Measurements from ENCODE around the gene INPP4B.

INPP4B gene

DNA sequence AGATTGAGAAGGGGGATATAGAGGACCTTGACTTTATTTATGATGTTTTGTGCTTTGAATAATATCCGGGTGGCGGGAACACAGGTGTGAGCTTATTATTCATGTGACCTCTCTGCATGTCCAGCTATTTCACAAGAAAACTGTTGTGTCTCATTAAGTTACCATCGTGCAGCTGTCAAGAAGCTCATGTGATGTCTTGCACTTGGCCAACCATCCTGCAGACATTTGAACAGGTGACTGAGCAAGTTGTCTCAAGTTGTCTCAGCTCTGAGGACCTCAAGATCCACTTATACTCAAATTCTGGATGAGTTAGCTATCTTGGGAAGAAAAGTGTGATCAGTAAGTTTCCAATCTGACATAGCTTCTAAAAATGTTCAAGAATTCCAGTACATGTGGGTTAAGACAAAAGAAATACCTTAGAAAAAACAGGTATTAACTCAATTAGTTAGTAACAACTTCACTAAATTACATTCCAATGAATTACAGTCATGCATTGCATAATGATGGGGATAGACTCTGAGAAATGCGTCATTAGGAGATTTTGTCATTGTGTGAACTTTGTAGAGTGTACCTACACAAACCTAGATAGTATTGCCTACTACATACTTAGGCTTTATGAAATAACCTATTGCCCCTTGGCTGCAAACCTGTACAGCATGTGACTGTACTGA lies 462.2 kb downstream of the INPP4B start:
- DNase-seq (ENCODE audit: low spot score) (no peak), FAIRE-seq (no peak)

DNA sequence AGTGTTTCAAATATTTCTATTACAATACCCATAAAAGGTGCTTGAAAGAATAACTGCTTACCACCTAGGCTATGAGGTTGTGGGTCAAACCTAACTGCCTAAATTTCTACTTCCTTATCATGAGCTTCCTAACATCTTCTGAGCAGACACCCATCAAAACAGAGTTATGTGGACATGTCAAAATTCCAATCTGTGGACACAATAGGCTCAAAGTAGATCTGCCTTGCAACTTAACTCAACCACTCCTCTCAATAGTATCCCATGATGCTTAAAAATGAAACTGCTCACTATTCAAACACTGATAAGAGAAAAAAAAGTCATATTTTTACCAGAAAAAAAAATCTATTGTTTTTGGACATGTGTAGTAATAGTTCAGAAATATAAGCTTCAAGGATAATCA lies 462.7 kb downstream of the INPP4B start:
- no peak for FAIRE-seq
- no peak for DNase-seq (ENCODE audit: low spot score)

DNA sequence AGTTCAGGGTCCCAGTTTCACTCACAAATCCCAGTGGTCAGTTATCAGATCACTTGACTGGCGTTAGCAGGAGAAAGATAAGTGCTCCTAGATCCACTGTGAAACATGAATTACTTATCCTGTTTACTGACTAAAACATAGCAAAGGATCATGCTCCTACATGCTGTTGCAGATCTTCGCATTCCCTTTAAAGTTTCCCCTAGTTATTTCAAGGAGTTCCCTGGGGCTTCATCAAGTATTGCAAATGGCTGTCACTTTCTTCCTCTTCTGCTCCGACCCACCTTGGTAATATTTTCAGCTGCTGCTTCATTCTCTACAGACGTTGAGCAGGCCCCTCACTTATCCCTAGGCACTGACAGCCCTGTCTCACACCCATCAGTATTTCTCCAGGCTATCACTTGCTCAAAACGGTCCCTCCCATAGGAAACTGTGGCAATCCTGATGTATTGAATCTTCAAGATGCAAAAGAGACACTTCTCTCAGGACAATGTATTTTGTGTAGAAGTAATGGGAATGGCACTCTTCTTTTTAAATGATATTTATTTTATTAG lies 466.0 kb downstream of the INPP4B start:
- DNase-seq (ENCODE audit: low spot score): no peak
- FAIRE-seq: no peak

DNA sequence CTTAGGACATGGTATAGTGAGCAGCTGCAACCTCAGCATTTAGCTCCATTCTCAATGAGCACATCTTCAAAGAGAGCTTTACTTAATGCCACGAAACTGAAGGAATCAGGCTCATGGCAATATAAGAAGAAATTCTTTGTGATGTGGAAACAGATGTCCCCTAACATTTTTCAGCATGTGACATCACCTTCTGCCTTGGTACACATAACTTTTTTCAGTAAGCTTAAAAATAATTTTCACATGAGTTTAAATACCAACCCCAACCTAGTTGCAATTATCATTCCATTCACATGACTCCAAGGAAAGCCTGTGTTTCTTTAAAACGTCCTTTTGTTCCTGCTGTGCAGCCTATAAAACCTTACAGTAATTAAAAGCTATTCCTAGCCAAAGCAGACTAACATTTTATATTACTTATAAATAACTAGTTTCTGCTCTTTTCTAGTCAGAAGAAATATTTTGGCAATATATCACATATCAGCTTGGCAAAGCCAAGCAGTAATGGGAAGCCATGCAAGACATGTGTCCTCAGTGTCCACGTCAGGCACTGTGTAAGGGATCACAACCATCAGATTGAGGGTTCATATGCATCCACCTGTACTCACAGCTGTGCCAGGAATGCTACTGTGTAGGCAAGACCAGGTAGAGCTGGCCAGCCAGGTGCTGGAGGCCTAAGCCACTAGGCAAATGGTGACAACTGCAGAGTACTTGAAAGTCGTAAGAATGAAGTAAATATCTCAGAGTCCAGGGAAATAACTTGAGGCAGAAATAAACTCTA lies 466.6 kb downstream of the INPP4B start:
- FAIRE-seq: no peak
- DNase-seq (ENCODE audit: low spot score): peak; percentile 48

DNA sequence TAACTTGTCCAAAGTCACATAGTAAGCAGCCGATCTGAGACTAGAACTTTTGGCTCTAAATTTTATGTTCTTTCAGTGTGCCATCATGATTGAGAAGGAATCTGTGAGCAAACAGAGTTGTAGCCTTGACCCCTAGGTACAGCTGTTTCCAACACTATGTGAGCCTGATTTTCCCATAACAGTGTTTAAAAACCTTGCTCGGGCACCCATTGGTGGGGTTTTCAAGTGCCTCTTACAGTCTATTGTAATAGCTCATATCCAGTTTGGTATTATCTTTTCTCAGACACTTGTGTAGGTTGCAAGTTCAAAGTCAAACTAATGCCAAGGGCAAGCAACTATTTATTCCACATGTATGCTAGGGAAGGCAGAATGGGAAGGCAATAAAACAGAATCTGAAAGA lies 467.9 kb downstream of the INPP4B start:
- no peak for FAIRE-seq
- DNase-seq (ENCODE audit: low spot score): no peak

DNA sequence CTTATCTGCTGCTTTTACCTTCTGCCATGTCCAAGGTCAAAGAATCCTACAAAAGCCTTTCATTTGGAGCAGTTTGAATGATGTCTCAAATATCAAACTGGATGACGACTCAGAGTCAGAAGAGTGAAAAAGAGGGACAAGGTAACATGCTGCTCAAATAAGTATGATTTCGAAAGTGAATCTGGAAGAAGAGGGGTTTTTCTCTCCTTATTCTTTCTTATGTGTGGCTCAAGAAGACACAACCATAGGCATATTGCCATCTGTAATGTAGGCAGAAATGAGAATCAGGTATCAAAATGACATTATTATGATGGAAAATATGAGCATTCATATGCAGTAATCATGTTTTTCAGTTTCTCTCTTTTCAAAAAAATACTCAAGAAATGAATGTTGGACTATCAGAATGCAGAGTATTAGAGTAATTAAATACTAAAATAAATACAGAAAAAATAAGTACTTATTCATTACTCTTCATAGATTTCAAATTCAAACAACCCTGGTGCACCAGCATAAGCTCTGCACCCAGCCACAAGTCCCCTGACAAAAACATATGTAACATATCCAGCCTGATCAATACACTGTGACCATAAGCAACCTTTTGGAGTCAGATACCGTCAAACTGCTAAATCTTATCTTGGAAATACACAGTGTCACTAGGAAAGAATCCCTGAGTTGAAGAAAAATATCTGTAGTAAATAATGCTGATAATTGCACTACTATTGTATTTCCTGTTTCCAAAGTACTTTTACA lies 468.6 kb downstream of the INPP4B start:
- FAIRE-seq: no peak
- no peak for DNase-seq (ENCODE audit: low spot score)

DNA sequence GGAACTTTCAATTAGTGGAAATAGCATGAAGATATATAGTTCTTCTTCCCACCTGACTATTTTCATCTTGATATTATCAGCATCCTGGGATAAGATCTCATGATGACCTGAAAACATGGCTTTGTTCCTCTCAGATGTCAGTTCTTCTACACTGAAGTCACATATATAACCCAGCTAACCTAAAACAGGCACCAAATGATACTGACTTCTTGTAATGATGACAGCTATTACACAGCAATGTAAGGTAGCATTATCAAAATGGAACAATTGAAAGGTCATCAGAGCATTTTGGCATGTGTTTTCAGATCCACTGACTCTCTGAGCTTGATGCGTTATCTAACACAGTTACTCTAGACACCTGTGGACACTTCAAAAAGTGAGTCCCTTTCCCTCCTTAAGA lies 469.9 kb downstream of the INPP4B start:
- DNase-seq (ENCODE audit: low spot score) (no peak), FAIRE-seq (no peak)

DNA sequence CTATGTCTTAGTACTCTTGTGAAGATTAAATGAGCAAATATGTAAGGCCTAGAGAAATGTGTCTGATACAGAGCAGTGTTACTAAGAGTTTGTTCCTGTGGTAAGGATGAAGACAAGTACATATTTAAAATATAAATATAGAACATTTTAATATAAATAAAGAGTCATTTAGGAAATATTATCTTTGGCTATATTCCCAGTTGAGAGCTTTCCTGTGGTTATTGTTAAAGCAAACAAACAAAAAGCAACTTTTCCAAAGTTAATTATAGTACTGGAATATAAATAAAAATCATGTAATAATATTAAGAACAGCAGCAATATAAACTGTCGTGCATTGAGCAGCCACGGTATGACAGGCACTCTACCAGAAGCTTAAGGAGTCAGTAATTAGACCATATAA lies 472.5 kb downstream of the INPP4B start:
- no peak for DNase-seq (ENCODE audit: low spot score)
- FAIRE-seq: no peak

DNA sequence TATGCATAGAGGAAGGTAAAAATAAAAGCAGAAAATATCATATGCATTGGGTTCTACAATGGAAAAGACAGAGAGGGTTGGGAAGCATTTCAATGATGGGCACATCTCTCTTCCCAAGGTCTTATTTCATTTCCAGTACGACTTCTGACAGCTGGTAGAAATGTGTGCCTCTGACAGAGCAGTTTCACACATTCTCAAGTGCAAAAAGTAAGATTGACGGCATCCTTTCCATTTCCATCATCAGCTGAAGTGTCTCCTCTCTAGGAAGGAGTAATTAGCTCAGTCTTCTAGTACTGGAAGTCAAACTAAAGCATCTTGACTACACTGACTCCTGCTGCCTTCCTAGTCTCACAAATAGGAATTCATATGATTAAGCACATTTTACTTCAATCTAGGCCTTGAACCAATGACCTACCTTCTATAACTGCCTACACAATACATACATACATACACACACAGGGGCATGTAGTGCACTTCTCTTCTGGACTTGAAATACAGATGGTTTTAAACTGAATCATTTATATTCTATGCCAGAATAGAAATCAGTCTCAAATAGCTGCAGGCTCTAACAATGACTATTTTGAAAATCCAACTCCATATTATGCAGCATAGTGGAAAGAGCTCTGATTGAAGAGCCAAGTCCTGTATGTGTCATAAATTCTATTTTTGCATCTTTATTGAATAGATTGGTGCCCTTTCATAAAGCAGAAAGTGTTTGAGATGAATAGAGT lies 473.4 kb downstream of the INPP4B start:
- no peak for FAIRE-seq
- no peak for DNase-seq (ENCODE audit: low spot score)

DNA sequence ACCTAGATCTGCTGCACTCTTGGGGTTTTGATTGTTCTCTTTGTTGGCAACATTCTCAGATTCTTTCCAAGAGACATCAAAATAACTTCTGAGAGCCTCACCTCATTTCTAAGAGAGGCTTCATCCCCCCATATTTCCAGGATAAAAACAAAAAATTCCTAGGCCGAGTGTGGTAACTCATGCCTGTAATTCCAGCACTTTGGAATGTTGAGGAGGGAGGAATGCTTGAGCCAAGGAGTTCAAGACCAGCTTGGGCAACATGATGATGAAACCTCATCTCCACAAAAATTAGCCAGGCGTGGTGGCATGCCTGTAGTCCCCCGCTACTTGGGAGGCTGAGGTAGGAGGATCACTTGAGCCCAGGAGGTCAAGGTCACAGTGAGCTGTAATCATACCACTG lies 477.0 kb downstream of the INPP4B start:
- FAIRE-seq (no peak), DNase-seq (ENCODE audit: low spot score) (no peak)

DNA sequence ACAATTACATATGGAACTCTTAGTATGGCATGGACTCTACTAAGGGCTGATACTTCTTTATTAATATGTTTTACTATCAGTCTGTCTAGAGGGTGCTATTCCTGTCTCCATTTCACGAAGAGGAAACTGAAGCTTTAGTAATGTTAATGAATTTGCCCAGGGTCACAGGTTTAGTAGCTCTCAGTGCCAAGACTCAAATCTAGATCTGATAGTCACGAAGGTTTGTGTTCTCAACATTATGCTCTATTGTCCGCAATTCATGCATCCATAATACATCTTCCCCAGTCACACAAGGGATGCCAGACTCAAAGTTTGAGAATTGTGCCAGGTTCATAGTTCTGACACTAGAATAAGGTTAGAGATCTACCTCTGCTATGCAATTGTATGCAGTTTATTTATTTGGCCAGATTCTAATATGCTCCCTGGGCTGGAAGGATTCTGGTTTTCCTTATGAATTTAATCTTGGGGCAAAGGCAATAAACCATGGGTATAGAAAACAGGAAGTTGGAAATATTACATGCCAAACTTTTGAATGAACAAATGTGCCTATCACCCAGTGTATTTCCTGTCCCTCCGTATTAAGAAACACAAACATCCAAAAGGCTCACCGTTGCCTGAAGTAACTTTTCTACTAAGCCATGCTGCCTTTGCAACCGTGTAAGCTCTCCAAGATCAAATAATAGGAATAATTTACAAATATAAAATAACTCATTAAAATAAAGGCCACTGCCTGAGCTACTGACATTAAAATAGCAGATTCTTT lies 478.5 kb downstream of the INPP4B start:
- DNase-seq (ENCODE audit: low spot score) (no peak), FAIRE-seq (no peak)

DNA sequence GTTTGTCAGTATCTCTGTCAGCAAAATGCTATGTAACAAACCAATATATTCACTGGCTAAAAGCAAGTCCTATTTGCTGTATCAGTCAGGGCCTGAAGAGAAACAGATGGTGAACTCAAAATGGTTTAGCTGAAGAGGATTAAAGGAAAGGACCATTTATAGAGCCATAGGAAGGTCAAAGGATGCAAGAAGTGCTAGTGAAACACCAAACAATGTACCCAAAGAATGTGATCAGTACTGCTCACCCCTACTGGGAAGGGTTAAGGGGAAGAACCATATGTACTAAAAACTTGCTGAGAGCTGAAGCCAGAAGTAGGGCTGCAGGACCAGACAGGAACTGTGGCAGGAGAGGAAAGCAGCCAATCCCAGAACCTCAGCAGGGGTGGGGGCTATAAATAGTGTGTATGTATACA lies 479.3 kb downstream of the INPP4B start:
- FAIRE-seq (no peak), DNase-seq (ENCODE audit: low spot score) (no peak)

DNA sequence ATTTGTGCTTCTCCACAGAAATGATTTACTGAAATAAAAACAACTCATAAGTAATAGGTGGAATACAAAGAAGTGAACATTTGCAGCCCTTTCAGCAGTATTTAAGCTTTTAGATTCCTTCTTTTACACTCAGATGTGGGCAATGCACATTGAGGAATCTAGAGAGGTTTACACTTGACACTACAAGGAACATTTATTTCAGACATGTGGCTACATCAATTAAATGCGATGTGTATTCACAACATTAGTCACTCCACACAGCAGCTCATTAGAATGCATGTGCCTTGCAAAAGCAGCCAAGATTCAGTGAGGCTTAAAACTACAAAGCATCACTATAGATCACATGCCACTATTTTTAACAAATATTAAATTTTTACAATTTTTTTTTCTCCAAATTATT lies 480.7 kb downstream of the INPP4B start:
- DNase-seq (ENCODE audit: low spot score): no peak
- no peak for FAIRE-seq

DNA sequence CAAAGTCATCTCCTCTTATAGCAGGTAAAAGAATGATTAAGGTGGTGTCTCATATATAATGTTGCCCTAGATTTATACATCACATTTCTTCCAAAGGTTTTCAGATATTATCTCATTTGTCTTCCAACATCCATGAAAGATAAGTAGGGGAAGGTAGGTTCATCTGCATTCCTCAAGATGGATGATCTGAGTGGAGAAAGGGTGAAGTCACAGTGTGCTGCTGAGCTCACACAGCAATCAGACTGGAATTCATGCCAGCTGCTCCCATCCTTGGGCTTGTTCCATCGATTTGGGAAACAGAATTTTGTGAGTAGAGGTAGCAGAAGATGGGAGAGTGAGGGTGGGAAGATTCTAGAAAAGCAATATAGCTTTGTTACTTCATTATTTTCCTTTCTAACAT lies 482.4 kb downstream of the INPP4B start:
- FAIRE-seq: no peak

DNA sequence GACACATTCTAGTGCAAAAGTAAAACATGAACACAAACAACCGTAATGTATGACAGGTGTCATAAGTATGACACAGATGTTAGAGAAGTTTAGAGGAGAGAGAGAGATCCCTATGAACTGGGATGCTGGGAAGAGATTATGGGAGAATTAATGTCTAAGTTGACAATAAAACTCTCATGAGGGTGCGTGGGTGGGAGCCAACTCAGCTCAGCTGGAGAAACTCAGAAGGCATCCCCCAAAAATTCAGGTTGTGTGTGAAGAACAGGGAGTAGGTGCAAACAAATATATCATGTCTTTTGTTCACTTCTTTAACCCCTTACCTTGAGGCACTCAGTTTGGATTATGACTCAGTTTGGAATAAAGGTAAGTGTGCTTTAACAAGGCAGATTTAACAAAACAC lies 484.1 kb downstream of the INPP4B start:
- DNase-seq (ENCODE audit: low spot score) (no peak), FAIRE-seq (no peak)

More for the DNA sequence above, 482.4 kb downstream of the INPP4B start:
- DNase-seq (ENCODE audit: low spot score): no peak

DNA sequence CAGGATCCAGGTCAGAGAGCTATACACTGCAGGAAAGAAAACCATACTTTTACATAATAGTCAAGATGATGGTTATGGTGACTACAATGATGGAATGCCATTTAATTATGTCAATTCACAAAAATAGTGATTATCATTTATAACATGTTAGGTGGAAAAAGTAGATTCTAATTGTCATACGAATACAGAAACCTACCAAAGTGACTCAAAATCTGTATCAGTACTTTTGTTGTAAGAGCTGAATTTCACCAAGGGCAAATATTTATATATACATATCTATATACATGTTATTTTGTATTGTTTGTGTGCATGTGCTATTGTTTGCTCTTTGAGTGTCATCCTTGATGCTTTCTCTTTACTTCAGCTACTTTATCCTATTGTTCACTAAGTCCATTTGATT lies 485.4 kb downstream of the INPP4B start:
- no peak for DNase-seq (ENCODE audit: low spot score)
- FAIRE-seq: no peak

DNA sequence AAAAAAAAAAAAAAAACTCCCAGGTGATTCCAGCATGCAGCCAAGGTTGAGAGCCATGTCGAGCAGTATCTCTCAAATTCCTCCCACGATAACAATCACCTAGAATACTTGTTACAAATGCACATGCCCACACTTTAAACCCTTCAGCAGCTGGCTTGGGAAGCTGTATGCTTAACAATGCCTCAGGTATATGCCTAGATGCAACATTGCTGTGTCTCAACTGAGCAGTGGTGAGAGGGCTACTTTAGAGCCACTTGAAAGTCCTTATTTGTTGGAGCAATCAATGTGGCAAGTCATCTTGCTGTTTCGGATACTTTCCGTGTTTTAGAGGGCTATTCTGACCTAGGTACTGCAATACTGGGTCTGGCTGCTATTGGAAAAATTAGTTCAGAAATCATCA lies 487.4 kb downstream of the INPP4B start:
- FAIRE-seq: no peak
- no peak for DNase-seq (ENCODE audit: low spot score)

DNA sequence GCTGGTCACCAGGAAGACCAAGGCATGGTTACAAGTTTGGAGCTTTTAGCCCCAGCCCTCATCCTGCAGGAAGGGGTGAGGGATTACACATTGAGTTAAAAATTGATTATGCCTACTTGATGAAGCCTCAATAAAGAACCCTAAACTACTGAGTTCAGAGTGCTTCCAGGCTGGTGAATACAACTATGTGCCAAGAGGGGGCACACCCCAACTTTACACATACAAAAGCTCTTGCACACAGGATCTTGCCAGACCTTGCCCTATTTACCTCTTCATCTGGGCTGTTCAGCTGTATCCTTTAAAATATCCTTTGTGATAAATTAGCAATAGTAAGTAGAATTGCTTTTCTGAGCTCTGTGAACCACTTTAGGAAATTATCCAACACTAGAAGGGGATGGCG lies 489.3 kb downstream of the INPP4B start:
- no peak for FAIRE-seq
- DNase-seq (ENCODE audit: low spot score): no peak

DNA sequence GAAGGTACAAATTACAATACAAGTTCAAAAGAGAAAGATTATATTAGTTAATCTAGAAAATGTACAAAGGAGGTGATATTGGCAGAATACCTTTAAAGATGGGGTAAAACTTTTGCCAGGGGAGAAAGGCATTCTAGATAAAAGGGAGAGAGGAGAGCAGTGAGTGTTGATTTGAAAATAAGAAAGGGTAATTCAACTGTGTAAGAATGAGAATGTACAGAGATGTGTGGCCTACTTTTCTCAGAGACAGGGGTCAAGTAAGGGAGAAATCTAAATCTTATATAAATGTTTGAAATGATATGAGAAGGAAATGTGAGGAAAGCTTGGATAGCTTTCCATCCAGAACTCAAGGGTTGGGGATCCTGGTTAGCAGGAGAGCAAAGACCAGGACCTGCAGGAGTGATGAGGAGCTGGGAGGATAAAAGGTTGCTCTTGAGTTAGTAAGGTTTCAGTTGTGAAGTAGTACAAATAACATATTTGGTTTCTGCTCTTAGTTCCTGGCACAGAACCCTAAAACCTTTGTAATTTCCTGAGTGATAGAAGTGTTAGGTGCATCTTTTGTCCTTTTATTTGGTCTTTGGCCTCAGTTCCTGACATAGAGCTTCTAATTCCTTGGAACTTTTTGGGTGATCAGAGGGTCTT lies 489.9 kb downstream of the INPP4B start:
- DNase-seq (ENCODE audit: low spot score): no peak
- FAIRE-seq: no peak

DNA sequence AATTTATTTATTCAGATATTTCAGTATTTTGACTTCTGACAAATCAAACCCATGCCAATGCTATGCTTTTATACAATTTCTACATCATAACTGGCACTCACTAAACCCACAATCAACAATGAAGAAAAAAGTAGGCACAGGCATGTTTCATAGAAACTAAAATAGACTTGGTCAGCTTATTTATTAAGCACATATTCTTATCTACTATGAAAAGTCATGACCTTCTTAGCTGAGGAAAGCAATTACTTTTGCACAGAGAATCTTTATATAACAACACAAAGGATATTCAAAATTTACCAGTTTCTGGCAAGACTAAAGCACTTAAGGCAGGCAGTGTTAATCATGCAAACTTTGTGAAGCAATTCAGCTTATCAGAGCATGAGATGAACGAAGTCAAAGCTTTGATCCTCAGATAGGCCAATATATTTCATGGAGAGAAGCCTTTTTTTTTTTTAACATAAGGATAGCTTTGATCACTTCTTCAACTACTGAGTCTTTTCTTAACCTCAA lies 490.6 kb downstream of the INPP4B start:
- DNase-seq (ENCODE audit: low spot score) (no peak), FAIRE-seq (no peak)

Data from urothelium cell line (cell line).